Effector memory CD8-positive, alpha-beta T cell (primary cell): ENCODE measurements around the gene CD69.

Experiments
- ATAC-seq: fragments of 150-1000 bp; cut with Tn5 transposase; replicated peaks from 2 replicates; pipeline ENCODE4 v1.10.0; 2021; ENCODE audit warnings: mild to moderate bottlenecking, moderate library complexity
- DNase-seq, 3 experiments: peaks; one replicate each; pipeline ENCODE4 v3.0.0; 2021
- H3K27ac Mint-ChIP-seq, 2 donors: one replicate each; pipeline ENCODE4 v1.8.0; 2022; ENCODE audit warnings: mild to moderate bottlenecking in 2 of 2, mixed read lengths in 2 of 2, moderate library complexity in 2 of 2
- H3K27me3 Mint-ChIP-seq, 2 donors: one replicate each; pipeline ENCODE4 v1.8.0; 2022; ENCODE audit warnings: mixed read lengths in 2 of 2
- H3K36me3 Mint-ChIP-seq: one replicate; pipeline ENCODE4 v1.8.0; 2022; ENCODE audit warnings: mild to moderate bottlenecking, moderate library complexity, mixed read lengths; ENCODE audit not compliant: insufficient read depth
- H3K4me1 Mint-ChIP-seq, 2 donors: one replicate each; pipeline ENCODE4 v1.8.0; 2022; ENCODE audit warnings: low read depth in 2 of 2, mixed read lengths in 2 of 2
- H3K4me3 Mint-ChIP-seq, 2 donors: one replicate each; pipeline ENCODE4 v1.8.0; 2022; ENCODE audit warnings: mild to moderate bottlenecking in 2 of 2, mixed read lengths in 2 of 2, moderate library complexity in 2 of 2
- H3K9me3 Mint-ChIP-seq, 2 donors: one replicate each; pipeline ENCODE4 v1.8.0; 2022; ENCODE audit warnings: mixed read lengths in 2 of 2

Gene CD69

DNA sequence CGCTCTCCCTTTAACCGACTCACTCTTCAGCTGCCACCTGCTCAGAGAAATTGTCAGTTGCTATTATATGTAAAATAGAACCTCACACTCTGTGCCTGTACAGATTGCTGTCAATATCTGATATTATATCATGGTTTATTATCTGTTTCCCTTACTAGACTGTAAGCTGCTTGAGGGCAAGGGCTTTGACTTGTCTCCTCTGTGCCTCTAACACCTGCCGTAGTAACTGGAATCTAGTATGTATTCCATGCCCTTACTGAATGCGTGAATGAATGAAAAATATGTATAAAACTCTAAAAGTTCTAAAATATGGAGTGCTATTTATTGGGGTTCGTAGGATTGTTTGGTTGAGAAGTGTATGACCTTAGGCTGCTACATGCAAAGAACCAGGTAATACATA, 1.7 kb upstream of the CD69 start:
- Mint-ChIP-seq H3K4me1 (peaks cover 42 to 53% of the 10 kb centered on the region in 2 donors), H3K9me3 (no peaks in the 10 kb centered on the region)

DNA sequence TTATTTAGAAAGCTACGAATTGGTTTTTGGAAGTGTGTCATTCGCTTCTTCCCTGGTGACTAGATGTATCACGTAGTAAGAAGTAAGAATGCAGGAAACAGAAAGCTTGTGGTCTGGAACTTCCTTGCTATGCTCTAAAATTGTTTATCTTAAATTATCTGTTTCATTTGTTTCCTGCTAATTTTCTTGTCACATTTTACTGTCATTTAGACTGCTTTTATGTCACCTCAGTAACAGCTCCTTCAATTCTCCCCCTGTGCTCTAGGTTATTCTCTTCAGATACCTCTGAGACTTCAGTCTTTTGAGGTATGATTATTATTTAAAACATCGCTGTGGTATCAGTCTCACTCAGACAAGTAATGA, 699 bp upstream of the CD69 start:
- Mint-ChIP-seq H3K27me3 (no peaks in the 10 kb centered on the region), H3K9me3 (no peaks in the 10 kb centered on the region), H3K36me3 (peaks cover 76% of the 10 kb centered on the region), H3K27ac (peak overlapping the region; percentile 96 to 100), H3K4me3 (peak overlapping the region; percentile 91 to 98), H3K4me1 (peaks cover 42 to 57% of the 10 kb centered on the region in 2 donors)
- ATAC-seq (peak; percentile 38), DNase-seq (no peak)

More for the DNA sequence above, 1.7 kb upstream of the CD69 start:
- Mint-ChIP-seq H3K4me3 (peak overlapping the region; percentile 91 to 98), H3K27me3 (no peaks in the 10 kb centered on the region), H3K27ac (peak overlapping the region; percentile 96 to 100), H3K36me3 (peaks cover 66% of the 10 kb centered on the region)
- no peak for DNase-seq
- no peak for ATAC-seq

DNA sequence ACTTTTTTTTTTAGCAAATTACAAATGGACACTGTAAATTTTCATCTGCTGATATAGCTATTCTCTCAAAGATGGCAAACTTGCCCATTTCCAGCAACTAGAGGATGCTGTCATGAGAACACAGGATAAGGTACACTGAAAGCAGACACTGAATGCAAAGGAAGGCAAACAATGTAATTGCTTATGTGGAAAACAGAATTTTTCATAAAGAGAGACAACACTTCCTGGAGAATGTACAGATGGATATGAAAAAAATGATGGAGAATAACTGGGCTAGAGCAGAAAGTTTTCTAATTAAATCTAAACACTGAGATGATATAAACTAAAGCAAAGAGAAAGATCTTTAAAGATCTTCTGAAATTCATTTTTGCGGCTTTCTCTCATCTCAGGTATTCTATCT, 581 bp downstream of the CD69 start:
- Mint-ChIP-seq H3K4me1 (peaks cover 46 to 63% of the 10 kb centered on the region in 2 donors), H3K4me3 (peak overlapping the region; percentile 91 to 98), H3K27me3 (no peaks in the 10 kb centered on the region), H3K27ac (peak overlapping the region; percentile 96 to 100), H3K36me3 (peaks cover 85% of the 10 kb centered on the region), H3K9me3 (no peaks in the 10 kb centered on the region)
- DNase-seq (no peak), ATAC-seq (no peak)

- Mint-ChIP-seq H3K4me3 (peak overlapping the region; percentile 91 to 98), H3K9me3 (no peaks in the 10 kb centered on the region), H3K4me1 (peaks cover 45 to 64% of the 10 kb centered on the region in 2 donors), H3K36me3 (peaks cover 85% of the 10 kb centered on the region), H3K27me3 (no peaks in the 10 kb centered on the region), H3K27ac (peak overlapping the region; percentile 96 to 100)
- ATAC-seq (no peak), DNase-seq (no peak)
These were observed 1.0 kb downstream of the CD69 start for GRCh38 chr12:9759694-9760093.

GRCh38 chr12:9758119-9758518, 2.6 kb downstream of the CD69 start:
- H3K4me1 Mint-ChIP-seq: peaks cover 44 to 71% of the 10 kb centered on the region in 2 donors
- DNase-seq (no peak), ATAC-seq (no peak)
- peak overlapping the region; percentile 96 to 100 for H3K27ac Mint-ChIP-seq
- H3K27me3 Mint-ChIP-seq: no peaks in the 10 kb centered on the region
- peaks cover 93% of the 10 kb centered on the region for H3K36me3 Mint-ChIP-seq
- no peaks in the 10 kb centered on the region for H3K9me3 Mint-ChIP-seq
- peak overlapping the region; percentile 91 to 98 for H3K4me3 Mint-ChIP-seq

DNA sequence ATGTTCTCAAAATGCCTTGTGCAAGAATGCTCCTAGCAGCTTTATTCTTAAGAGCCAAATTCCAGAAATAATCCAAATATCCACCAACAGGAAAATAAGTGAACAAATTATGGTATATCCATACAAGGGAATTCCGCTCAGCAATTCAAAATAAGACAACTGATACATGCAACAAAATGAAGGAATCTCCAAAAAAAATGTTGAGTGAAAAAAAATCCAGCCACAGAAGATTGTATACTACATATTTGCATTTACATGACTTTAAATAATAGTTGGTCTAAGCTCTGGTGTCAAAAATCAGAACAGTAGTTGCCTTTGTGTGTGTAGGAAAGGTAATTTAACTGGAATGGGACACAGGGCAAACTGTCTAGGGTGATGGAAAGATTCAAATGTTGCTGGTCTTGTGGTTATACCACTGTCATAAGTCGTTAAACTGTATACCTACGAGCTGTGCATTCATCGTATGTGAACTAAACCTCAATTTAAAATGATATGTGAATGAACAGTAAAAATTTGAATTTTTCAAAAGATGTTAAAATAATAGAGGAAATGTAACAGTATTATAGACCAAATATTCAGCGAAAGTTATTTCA, 3.2 kb downstream of the CD69 start:
- H3K36me3 Mint-ChIP-seq: peaks cover 98% of the 10 kb centered on the region
- peaks cover 47 to 73% of the 10 kb centered on the region in 2 donors for H3K4me1 Mint-ChIP-seq
- ATAC-seq (no peak), DNase-seq (no peak)
- H3K9me3 Mint-ChIP-seq: no peaks in the 10 kb centered on the region
- H3K4me3 Mint-ChIP-seq: peak overlapping the region; percentile 91 to 98
- peak overlapping the region; percentile 96 to 100 for H3K27ac Mint-ChIP-seq
- H3K27me3 Mint-ChIP-seq: no peaks in the 10 kb centered on the region

DNA sequence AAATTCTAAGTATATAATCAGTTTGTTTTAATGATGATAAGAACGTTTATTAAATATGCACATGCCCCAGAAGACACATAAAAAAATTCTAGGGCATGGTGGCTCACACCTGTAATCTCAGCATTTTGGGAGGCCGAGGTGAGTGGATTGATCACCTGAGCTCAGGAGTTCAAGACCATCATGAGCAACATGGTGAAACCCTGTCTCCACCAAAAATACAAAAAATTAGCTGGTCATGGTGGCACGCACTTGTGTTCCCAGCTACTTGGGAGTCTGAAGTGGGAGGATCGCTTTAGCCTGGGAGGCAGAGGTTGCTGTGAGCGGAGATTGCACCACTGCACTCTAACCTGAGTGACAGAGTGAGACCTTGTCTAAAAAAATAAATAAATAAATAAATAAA, 4.0 kb downstream of the CD69 start:
- H3K36me3 Mint-ChIP-seq: peaks cover 100% of the 10 kb centered on the region
- no peak for ATAC-seq
- DNase-seq: no peak
- peak overlapping the region; percentile 91 to 98 for H3K4me3 Mint-ChIP-seq
- H3K27me3 Mint-ChIP-seq: no peaks in the 10 kb centered on the region
- peak overlapping the region; percentile 89 to 96 for H3K27ac Mint-ChIP-seq
- no peaks in the 10 kb centered on the region for H3K9me3 Mint-ChIP-seq
- peaks cover 42 to 67% of the 10 kb centered on the region in 2 donors for H3K4me1 Mint-ChIP-seq

DNA sequence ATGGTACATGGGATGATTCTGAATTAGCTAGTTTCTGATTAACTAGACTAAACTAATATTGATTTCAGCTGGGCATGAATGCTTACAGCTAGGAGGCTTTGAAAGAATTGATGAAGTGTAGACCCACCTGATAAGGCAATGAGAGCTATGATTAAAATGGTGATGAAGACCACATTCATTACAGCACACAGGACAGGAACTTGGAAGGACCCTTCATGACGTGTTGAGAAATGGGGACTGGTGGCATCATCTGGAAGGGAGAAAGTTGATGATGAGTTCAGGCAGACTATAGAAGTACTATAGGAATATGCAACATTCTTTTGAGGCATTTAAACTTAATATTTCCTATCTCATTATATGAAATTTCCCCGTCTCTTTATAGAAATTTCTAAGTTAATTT, 4.5 kb downstream of the CD69 start:
- Mint-ChIP-seq H3K27ac (peak overlapping the region; percentile 89 to 96), H3K27me3 (no peaks in the 10 kb centered on the region), H3K36me3 (peaks cover 100% of the 10 kb centered on the region), H3K4me3 (peak overlapping the region; percentile 91 to 98), H3K9me3 (no peaks in the 10 kb centered on the region), H3K4me1 (peaks cover 39 to 65% of the 10 kb centered on the region in 2 donors)
- ATAC-seq: no peak
- DNase-seq: no peak

DNA sequence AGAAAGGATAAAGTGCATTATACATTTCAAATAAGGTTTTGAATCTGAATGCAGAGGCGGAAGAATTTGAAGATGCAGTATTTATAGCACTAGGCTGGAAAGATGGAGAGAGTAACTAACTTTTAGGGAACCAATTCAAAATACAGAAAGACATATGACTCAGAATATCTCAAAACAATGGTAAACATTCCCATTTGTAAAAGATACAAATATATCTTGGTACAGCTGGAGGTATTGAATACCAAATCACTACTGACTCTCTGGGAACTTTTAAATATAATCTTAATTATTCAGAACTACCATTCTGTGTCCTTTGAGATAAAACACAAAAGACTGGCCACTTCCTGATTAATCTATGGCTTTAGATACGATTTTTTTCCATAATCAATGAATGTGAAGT, 5.1 kb downstream of the CD69 start:
- Mint-ChIP-seq H3K4me3 (peak overlapping the region; percentile 49 to 50), H3K36me3 (peaks cover 100% of the 10 kb centered on the region), H3K27ac (peak overlapping the region; percentile 83 to 89), H3K27me3 (no peaks in the 10 kb centered on the region), H3K9me3 (no peaks in the 10 kb centered on the region), H3K4me1 (peaks cover 36 to 62% of the 10 kb centered on the region in 2 donors)
- DNase-seq (no peak), ATAC-seq (no peak)

- Mint-ChIP-seq H3K4me3 (peak overlapping the region; percentile 49 to 50), H3K4me1 (peaks cover 36 to 63% of the 10 kb centered on the region in 2 donors), H3K9me3 (no peaks in the 10 kb centered on the region), H3K36me3 (peaks cover 99% of the 10 kb centered on the region), H3K27ac (peak overlapping the region in 1 of 2 donors; percentile 83), H3K27me3 (no peaks in the 10 kb centered on the region)
- no peak for ATAC-seq
- DNase-seq: no peak
These were observed 5.7 kb downstream of the CD69 start for GRCh38 chr12:9755035-9755434.

DNA sequence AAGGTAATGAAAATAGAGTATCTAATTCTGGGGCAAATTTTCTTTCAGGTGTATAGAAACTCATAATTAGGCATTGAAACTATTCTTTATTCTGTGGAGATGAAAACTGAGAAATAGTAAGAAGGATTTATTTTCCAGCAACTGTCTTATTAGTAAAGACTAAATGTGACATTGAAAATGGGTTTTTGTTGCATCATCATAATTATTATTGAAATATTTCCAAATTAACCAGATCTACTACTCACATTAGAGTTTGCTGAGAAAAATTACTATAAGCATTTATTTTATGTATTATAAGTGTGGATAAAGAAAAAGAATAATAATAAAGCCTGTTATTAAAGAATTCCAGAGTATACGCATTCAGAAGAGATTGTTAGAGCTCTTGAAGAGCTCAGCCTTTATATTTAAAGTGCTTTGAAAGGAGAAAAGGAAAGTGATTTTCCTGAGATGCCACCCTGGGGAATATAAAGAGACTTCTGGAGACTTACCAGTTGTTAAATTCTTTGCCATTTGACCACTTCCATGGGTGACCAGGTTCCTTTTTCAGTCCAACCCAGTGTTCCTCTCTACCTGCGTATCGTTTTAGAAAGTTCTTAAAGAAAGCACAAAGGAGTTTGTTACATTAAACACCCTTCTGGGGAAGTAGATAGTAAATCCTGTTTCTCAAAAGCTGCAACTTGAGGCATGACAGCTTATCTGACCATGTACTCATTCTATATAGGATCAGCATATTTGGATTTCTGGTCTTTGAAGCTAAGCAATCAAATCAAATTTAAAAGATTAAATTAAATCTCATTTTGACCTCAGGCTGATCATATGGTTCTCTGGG, 6.4 kb downstream of the CD69 start:
- peaks cover 33 to 63% of the 10 kb centered on the region in 2 donors for H3K4me1 Mint-ChIP-seq
- H3K4me3 Mint-ChIP-seq: peak overlapping the region in 1 of 2 donors; percentile 67
- DNase-seq: no peak
- no peaks in the 10 kb centered on the region for H3K9me3 Mint-ChIP-seq
- H3K27ac Mint-ChIP-seq: peak overlapping the region; percentile 78 to 83
- ATAC-seq: no peak
- H3K36me3 Mint-ChIP-seq: peaks cover 91% of the 10 kb centered on the region
- no peaks in the 10 kb centered on the region for H3K27me3 Mint-ChIP-seq

DNA sequence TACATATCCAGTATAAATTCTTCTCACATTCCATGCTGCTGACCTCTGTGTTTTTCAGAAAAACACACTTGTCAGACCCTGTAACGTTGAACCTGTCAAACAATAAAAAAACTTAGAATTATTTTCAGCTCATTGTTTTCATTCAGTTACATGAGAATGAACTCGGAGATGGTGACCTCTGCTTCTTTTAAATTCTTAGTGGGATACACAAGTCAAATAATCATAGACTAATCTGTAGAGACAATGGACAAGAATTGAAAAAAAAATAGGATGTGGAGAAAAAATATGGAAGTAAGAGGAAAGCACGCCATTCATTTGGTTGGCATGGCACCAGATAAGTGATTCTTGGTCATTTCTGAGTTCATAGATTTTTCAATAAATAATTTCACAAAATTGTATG, 7.2 kb downstream of the CD69 start:
- peak overlapping the region; percentile 26 to 67 for H3K4me3 Mint-ChIP-seq
- H3K4me1 Mint-ChIP-seq: peaks cover 30 to 62% of the 10 kb centered on the region in 2 donors
- no peak for ATAC-seq
- peaks cover 87% of the 10 kb centered on the region for H3K36me3 Mint-ChIP-seq
- no peaks in the 10 kb centered on the region for H3K9me3 Mint-ChIP-seq
- DNase-seq: no peak
- H3K27ac Mint-ChIP-seq: peak overlapping the region; percentile 78 to 83
- no peaks in the 10 kb centered on the region for H3K27me3 Mint-ChIP-seq

- ATAC-seq: no peak
- Mint-ChIP-seq H3K27ac (peak overlapping the region; percentile 78 to 83), H3K9me3 (no peaks in the 10 kb centered on the region), H3K4me3 (peak overlapping the region; percentile 26 to 67), H3K36me3 (peaks cover 82% of the 10 kb centered on the region), H3K4me1 (peaks cover 30 to 59% of the 10 kb centered on the region in 2 donors), H3K27me3 (no peaks in the 10 kb centered on the region)
- no peak for DNase-seq
These were observed 7.6 kb downstream of the CD69 start for GRCh38 chr12:9753073-9753472.
